DND-41 (cell line): Measurements from ENCODE around the gene STKLD1.

ENCODE experiments used
- ATAC-seq: fragments of 200-7000 bp; cut with Tn5 transposase; 3 replicates; pipeline ENCODE4 v1.9.1; 2021; ENCODE audit warnings: low read depth; ENCODE audit not compliant: insufficient read depth
- DNase-seq: peaks from one replicate; pipeline ENCODE4 v3.0.0-alpha.2; 2020
- H2AFZ ChIP-seq: 2 replicates; pipeline ENCODE4 v1.6.0; 2012; ENCODE audit warnings: low read depth, low read length
- H3K27ac ChIP-seq: 2 replicates; pipeline ENCODE4 v1.5.1; 2012; ENCODE audit warnings: low read length, inconsistent platforms
- H3K27me3 ChIP-seq: fragments of 200-600 bp; sonication (generic); 2 replicates; pipeline ENCODE4 v1.6.0; 2012; ENCODE audit warnings: low read length, mild to moderate bottlenecking, inconsistent platforms; ENCODE audit not compliant: insufficient read depth, poor library complexity
- H3K36me3 ChIP-seq: 2 replicates; pipeline ENCODE4 v1.5.1; 2012; ENCODE audit warnings: low read length, inconsistent platforms; ENCODE audit not compliant: insufficient read depth
- H3K4me1 ChIP-seq: 2 replicates; pipeline ENCODE4 v1.5.1; 2012; ENCODE audit warnings: mild to moderate bottlenecking, low read length; ENCODE audit not compliant: insufficient read depth
- H3K4me2 ChIP-seq: 2 replicates; pipeline ENCODE4 v1.6.0; 2012; ENCODE audit warnings: mild to moderate bottlenecking, moderate library complexity, low read length, inconsistent platforms; ENCODE audit not compliant: insufficient read depth
- H3K4me3 ChIP-seq, 2 experiments: fragments of 200-600 bp in 1 of 2; shearing (Covaris generic) in 1 of 2; 2 replicates each; pipeline ENCODE4 v1.5.1; 2012 to 2016; ENCODE audit warnings: inconsistent platforms in 2 of 2, low read length in 2 of 2, mild to moderate bottlenecking in 2 of 2, low read depth in 1 of 2, moderate library complexity in 1 of 2
- H3K79me2 ChIP-seq: 2 replicates; pipeline ENCODE4 v1.6.0; 2012; ENCODE audit warnings: low read length, inconsistent platforms; ENCODE audit not compliant: insufficient read depth
- H3K9ac ChIP-seq: 2 replicates; pipeline ENCODE4 v1.6.0; 2012; ENCODE audit warnings: low read depth, mild to moderate bottlenecking, inconsistent platforms, low read length, moderate library complexity
- H3K9me3 ChIP-seq: 2 replicates; pipeline ENCODE4 v1.5.1; 2012; ENCODE audit warnings: low read length, moderate library complexity, mild to moderate bottlenecking, inconsistent platforms; ENCODE audit not compliant: insufficient read depth, severe bottlenecking
- H4K20me1 ChIP-seq: 2 replicates; pipeline ENCODE4 v1.6.0; 2012; ENCODE audit warnings: low read length; ENCODE audit not compliant: insufficient read depth
- CTCF ChIP-seq: IDR thresholded peaks from 2 replicates; pipeline ENCODE4 v1.5.1; 2012; ENCODE audit warnings: borderline replicate concordance, low read length, moderate library complexity, mild to moderate bottlenecking; ENCODE audit not compliant: poor library complexity, severe bottlenecking; ENCODE audit errors: extremely low read depth
- EZH2 ChIP-seq: IDR thresholded peaks from 3 replicates; pipeline ENCODE4 v1.6.1; 2012; ENCODE audit warnings: borderline replicate concordance, low read depth, mild to moderate bottlenecking, moderate library complexity, low read length, inconsistent platforms; ENCODE audit not compliant: severe bottlenecking

The STKLD1 gene

GRCh38 chr9:133437753-133438531, 61.8 kb downstream of the STKLD1 start:
- H4K20me1 ChIP-seq, result no peaks in the 10 kb centered on the region
- no peak overlapping the region for H3K4me2 ChIP-seq
- DNase-seq, result no peak
- no peak overlapping the region for H3K27ac ChIP-seq
- no peak for ATAC-seq
- no peak for TF ChIP-seq CTCF
- no peaks in the 10 kb centered on the region for H3K4me1 ChIP-seq
- H3K27me3 ChIP-seq, result no peaks in the 10 kb centered on the region
- H3K9me3 ChIP-seq, result no peaks in the 10 kb centered on the region
- H2AFZ ChIP-seq, result no peak overlapping the region
- H3K9ac ChIP-seq, result no peak overlapping the region
- H3K36me3 ChIP-seq, result no peaks in the 10 kb centered on the region
- no peaks in the 10 kb centered on the region for H3K79me2 ChIP-seq
- no peak overlapping the region for H3K4me3 ChIP-seq

DNA sequence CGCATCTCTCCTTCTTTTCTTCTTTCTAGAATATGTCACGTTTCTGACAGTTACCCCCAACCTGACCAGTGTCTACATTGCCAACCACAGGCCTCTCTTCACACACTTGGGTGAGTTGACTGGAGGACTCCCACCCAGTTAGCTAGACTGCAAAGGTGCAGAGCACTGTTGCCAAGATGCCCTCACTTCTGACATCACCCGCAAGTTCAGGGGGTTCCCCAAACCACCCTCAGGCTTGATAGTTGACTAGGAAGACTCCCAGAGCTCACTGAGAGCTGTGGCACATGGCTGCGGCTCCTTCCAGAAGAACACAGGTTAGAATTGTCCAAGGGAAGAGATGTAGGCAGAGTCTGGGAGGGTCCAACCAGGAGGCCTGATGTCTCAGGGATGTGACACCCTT, 63.2 kb downstream of the STKLD1 start:
- DNase-seq (no peak), ATAC-seq (no peak)
- H3K36me3 ChIP-seq, result no peaks in the 10 kb centered on the region
- H3K4me3 ChIP-seq, result no peak overlapping the region
- H2AFZ ChIP-seq, result no peak overlapping the region
- H3K79me2 ChIP-seq, result no peaks in the 10 kb centered on the region
- no peak overlapping the region for H3K27ac ChIP-seq
- no peak overlapping the region for H3K4me2 ChIP-seq
- H3K9ac ChIP-seq, result no peak overlapping the region
- no peaks in the 10 kb centered on the region for H3K27me3 ChIP-seq
- no peaks in the 10 kb centered on the region for H4K20me1 ChIP-seq
- TF ChIP-seq EZH2, result no peak
- no peak for TF ChIP-seq CTCF
- no peaks in the 10 kb centered on the region for H3K4me1 ChIP-seq
- H3K9me3 ChIP-seq, result no peaks in the 10 kb centered on the region

GRCh38 chr9:133440874-133441273, 64.7 kb downstream of the STKLD1 start:
- H3K4me1 ChIP-seq, result no peaks in the 10 kb centered on the region
- H3K9me3 ChIP-seq, result no peaks in the 10 kb centered on the region
- DNase-seq (no peak), ATAC-seq (no peak)
- no peak overlapping the region for H3K27ac ChIP-seq
- no peaks in the 10 kb centered on the region for H3K79me2 ChIP-seq
- H3K4me2 ChIP-seq, result no peak overlapping the region
- H3K4me3 ChIP-seq, result no peak overlapping the region
- H2AFZ ChIP-seq, result no peak overlapping the region
- H4K20me1 ChIP-seq, result no peaks in the 10 kb centered on the region
- TF ChIP-seq EZH2 (no peak), CTCF (no peak)
- H3K27me3 ChIP-seq, result no peaks in the 10 kb centered on the region
- no peaks in the 10 kb centered on the region for H3K36me3 ChIP-seq
- no peak overlapping the region for H3K9ac ChIP-seq

DNA sequence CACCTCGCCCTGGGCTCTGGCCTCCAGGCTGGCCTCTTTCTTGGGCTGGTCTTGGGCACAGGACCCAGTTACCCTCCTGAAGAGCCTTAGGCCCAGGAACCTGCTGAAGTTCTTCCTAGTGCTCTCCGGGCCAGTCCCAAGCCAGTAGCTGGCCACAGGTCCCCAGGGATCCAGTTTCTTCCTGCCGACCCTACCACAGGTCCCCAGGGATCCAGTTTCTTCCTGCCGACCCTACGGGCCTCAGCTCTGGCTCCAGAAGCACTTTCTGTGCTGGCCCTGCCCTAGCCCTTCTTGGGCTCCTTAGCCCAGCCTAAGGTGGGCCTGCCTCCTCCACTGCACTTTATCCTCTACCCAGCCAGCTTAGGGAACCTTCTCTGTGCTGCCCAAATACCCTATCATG, 65.4 kb downstream of the STKLD1 start:
- no peak for TF ChIP-seq CTCF
- no peak for TF ChIP-seq EZH2
- no peaks in the 10 kb centered on the region for H3K27me3 ChIP-seq
- no peak overlapping the region for H3K27ac ChIP-seq
- H3K4me3 ChIP-seq, result no peak overlapping the region
- H3K9me3 ChIP-seq, result no peaks in the 10 kb centered on the region
- H2AFZ ChIP-seq, result no peak overlapping the region
- H3K4me1 ChIP-seq, result no peaks in the 10 kb centered on the region
- H4K20me1 ChIP-seq, result no peaks in the 10 kb centered on the region
- H3K36me3 ChIP-seq, result no peaks in the 10 kb centered on the region
- no peak for ATAC-seq
- H3K4me2 ChIP-seq, result no peak overlapping the region
- no peak for DNase-seq
- H3K9ac ChIP-seq, result no peak overlapping the region
- H3K79me2 ChIP-seq, result no peaks in the 10 kb centered on the region
